Panc1 (cell line): ENCODE data around the gene LMBR1L. TPM values are rescaled to one million over a fixed set of nuclear protein-coding genes. Genes with fewer than 3 reads are reported as not detected.

Source experiments
- ATAC-seq: fragments of 200-7000 bp; cut with Tn5 transposase; 2 replicates; pipeline ENCODE4 v1.9.1; 2020; ENCODE audit warnings: mild to moderate bottlenecking, moderate library complexity
- BruUV-seq: library from RNA; stranded (reverse); fragments of 400-500 nt; replicated peaks from 2 replicates; lab custom pipeline; 2021; lab: Mats Ljungman, UMichigan
- CTCF ChIA-PET: fragments of 300-600 bp; sonication (Branson Sonifier 250); formaldehyde crosslinking; loops from one replicate; lab custom pipeline; 2022; ENCODE audit warnings: antibody characterized with exemption; lab: Charles Lee
- POLR2A ChIA-PET: fragments of 300-600 bp; sonication (Branson Sonifier 250); formaldehyde crosslinking; loops from one replicate; lab custom pipeline; 2022; ENCODE audit warnings: antibody characterized with exemption; lab: Charles Lee
- DNase-seq: peaks from one replicate; pipeline ENCODE4 v3.0.0-alpha.2; 2010; ENCODE audit warnings: low read depth, low spot score
- H3K27ac ChIP-seq: 2 replicates; pipeline ENCODE4 v1.5.1; 2011; ENCODE audit warnings: mild to moderate bottlenecking, low read length, inconsistent platforms
- H3K27me3 ChIP-seq: fragments of 200-500 bp; sonication (Bioruptor generic); 2 replicates; pipeline ENCODE4 v1.6.0; 2014; ENCODE audit warnings: low read length, inconsistent platforms; ENCODE audit not compliant: control insufficient read depth, insufficient read depth
- H3K36me3 ChIP-seq: fragments of 200-500 bp; sonication (Bioruptor generic); 2 replicates; pipeline ENCODE4 v1.5.1; 2014; ENCODE audit warnings: inconsistent platforms, mild to moderate bottlenecking, low read length, moderate library complexity; ENCODE audit not compliant: control insufficient read depth, insufficient read depth
- H3K4me1 ChIP-seq: 2 replicates; pipeline ENCODE4 v1.5.1; 2011; ENCODE audit warnings: inconsistent platforms, mild to moderate bottlenecking, low read length, moderate library complexity; ENCODE audit not compliant: control insufficient read depth, insufficient read depth
- H3K4me3 ChIP-seq, 2 experiments: 2 replicates each; pipeline ENCODE4 v1.5.1; 2011 to 2012; ENCODE audit warnings: low read depth in 2 of 2, low read length in 2 of 2, mild to moderate bottlenecking in 2 of 2, inconsistent platforms in 1 of 2, moderate library complexity in 1 of 2
- H3K9me3 ChIP-seq: fragments of 200-500 bp; sonication (Bioruptor generic); 2 replicates; pipeline ENCODE4 v1.5.1; 2014; ENCODE audit warnings: low read depth, mild to moderate bottlenecking, inconsistent platforms, low read length, moderate library complexity; ENCODE audit not compliant: control insufficient read depth, insufficient read depth
- POLR2AphosphoS5 ChIP-seq: IDR thresholded peaks from 2 replicates; pipeline ENCODE4 v1.6.1; 2012; ENCODE audit warnings: mild to moderate bottlenecking, low read depth, low read length, moderate library complexity
- REST ChIP-seq, 2 experiments: IDR thresholded peaks; 2 replicates each; pipeline ENCODE4 v1.6.1; 2011 to 2012; ENCODE audit warnings: low read depth in 2 of 2, control low read depth in 1 of 2, low read length in 1 of 2, mild to moderate bottlenecking in 1 of 2, moderate library complexity in 1 of 2; ENCODE audit not compliant: insufficient read depth in 1 of 2
- SIN3A ChIP-seq: IDR thresholded peaks from 2 replicates; pipeline ENCODE4 v1.6.1; 2012; ENCODE audit warnings: low read depth, mild to moderate bottlenecking, low read length, moderate library complexity, borderline replicate concordance; ENCODE audit not compliant: insufficient read depth
- TCF7L2 ChIP-seq: IDR thresholded peaks from 2 replicates; pipeline ENCODE4 v1.6.1; 2011; ENCODE audit warnings: mild to moderate bottlenecking, low read depth, low read length, inconsistent platforms
- in situ Hi-C: cut with HindIII; loops from 2 replicates; pipeline ENCODE4 v1.10.0; 2016; ENCODE audit warnings: low sequenced_read_pairs, low pct_unique_long_range_greater_than_20kb
- intact Hi-C: fragments of 100-400 bp; cut with micrococcal nuclease; formaldehyde crosslinking; loops from one replicate; pipeline ENCODE4 v1.10.0; 2022; ENCODE audit not compliant: unreplicated experiment
- total RNA-seq: library from RNA; stranded (reverse); gene quantifications from one replicate; pipeline ENCODE4 v1.2.1, GENCODE V29; 2021; ENCODE audit not compliant: unreplicated experiment
- TF ChIP-seq, protein P1 (sequence below): fragments of 450-650 bp; IDR thresholded peaks from 2 replicates; pipeline ENCODE4 v1.5.1; 2017; ENCODE audit warnings: mild to moderate bottlenecking

Gene LMBR1L
- total RNA-seq, 1 experiment from 2014 or later: 34.4 TPM

DNA sequence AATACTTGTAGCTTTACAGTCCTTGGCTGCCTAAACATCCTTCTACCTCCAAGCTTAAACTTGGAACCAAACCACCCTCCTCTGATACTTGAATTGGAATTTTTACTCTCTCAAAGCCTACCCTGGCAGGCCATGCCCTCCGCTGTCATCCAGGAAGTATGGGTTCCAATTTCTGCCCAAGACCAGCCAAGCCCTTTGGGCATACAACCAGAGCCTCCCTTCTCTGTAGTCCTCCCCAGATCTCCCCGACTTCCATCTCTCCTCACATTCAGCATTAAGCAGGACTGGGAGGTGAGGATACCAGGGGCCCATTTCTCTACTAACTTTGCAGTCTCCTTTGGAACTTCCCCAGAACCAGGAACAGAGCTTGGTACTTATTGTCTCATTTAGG is 15.7 kb downstream of the LMBR1L start:
- ATAC-seq: no peak
- Histone ChIP-seq H3K36me3 (peaks cover 1% of the 10 kb centered on the region; the same call in 1 of the 2 replicates), H3K27ac (no peak overlapping the region), H3K27me3 (no peaks in the 10 kb centered on the region), H3K4me1 (peaks cover 27% of the 10 kb centered on the region), H3K9me3 (no peaks in the 10 kb centered on the region), H3K4me3 (peak overlapping the region; percentile 26 to 44; a peak in 3 of 4 replicates)
- POLR2A ChIA-PET: no interaction called here
- no peak for DNase-seq
- in situ Hi-C loops (no loop called here), intact Hi-C loops (no loop called here)
- CTCF ChIA-PET: interaction anchor here (0.7 to 1.3 kb wide), 3 partner anchors 13 to 26 kb away, joined by 3 to 10 read pairs (median 3); no protein-coding TSS in a partner anchor
- TF ChIP-seq, protein P1, sequence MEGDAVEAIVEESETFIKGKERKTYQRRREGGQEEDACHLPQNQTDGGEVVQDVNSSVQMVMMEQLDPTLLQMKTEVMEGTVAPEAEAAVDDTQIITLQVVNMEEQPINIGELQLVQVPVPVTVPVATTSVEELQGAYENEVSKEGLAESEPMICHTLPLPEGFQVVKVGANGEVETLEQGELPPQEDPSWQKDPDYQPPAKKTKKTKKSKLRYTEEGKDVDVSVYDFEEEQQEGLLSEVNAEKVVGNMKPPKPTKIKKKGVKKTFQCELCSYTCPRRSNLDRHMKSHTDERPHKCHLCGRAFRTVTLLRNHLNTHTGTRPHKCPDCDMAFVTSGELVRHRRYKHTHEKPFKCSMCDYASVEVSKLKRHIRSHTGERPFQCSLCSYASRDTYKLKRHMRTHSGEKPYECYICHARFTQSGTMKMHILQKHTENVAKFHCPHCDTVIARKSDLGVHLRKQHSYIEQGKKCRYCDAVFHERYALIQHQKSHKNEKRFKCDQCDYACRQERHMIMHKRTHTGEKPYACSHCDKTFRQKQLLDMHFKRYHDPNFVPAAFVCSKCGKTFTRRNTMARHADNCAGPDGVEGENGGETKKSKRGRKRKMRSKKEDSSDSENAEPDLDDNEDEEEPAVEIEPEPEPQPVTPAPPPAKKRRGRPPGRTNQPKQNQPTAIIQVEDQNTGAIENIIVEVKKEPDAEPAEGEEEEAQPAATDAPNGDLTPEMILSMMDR: no peak
- TF ChIP-seq SIN3A: no peak
- TF ChIP-seq TCF7L2: no peak
- no peak for TF ChIP-seq REST (IDR thresholded peaks at IDR 0.05; ENCODE audit: insufficient read depth in 1 of 2, low read depth in 2 of 2, low read length in 1 of 2)
- BruUV-seq: no TSS peak

DNA sequence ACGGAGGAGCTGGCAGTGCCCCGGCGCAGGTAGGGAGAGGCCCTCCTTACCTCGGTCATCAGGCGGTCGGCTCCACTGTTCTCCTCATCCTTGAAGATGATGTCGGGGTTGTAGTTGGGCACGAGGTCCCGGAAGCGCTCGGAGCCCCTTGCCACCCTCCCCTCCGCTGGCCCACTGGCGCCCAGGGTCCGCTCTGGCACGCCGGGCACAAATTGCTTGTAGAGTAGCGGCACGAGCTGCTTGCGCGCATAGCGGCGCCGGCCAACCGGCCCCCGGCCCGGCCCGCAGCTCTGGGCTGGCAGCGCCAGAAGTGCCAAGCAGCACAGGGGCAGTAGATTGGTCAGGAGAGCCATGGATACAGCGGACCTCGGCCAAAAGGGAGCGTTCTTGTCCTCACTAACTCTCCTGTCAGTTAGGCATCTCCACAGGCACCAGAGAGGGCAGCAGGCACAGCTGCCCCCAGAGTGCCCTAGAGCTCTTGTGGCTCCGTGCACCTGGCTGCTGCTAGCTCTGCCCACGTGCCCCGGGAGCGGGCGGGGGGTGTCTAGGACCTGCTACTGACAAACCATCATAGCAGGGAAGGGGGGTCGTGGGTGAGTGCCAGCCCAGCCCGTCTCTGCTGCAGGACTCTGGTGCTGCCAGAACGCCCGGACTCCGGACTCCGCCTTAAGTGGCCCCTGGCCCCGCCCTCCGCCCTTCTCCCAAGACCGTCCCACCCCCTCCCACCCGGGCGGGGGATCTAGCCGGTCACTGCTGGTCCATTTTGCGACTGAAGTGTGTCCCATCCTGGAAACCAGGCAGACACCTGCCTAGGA is 16.3 kb downstream of the LMBR1L start, which contains the start of gene DHH:
Gene DHH, minus strand, starts transcription at position 642 of the 815 bp plus-strand sequence. Its CDS starts 289 bp downstream, at position 353.
- TF ChIP-seq TCF7L2 (no peak), POLR2AphosphoS5 (no peak)
- TF ChIP-seq, protein P1: no peak
- peak within 1 kb of the TSS; percentile 26 to 44 for H3K4me3 ChIP-seq
- H3K27ac ChIP-seq: no peak within 1 kb of the TSS
- BruUV-seq: no TSS peak
- no peaks in the 10 kb centered on the region for H3K27me3 ChIP-seq
- no peaks in the 10 kb centered on the region for H3K36me3 ChIP-seq
- intact Hi-C loops (no loop called here), in situ Hi-C loops (no loop called here)
- no peaks in the 10 kb centered on the region for H3K9me3 ChIP-seq
- ATAC-seq (0 out of 2 replicates have a peak, but pooled peaks have one; percentile 29), DNase-seq (no peak)
- ChIA-PET CTCF (interaction anchor here (0.7 to 1.6 kb wide), 6 partner anchors 13 to 29 kb away, joined by 3 to 12 read pairs (median 4); partner anchors contain the start of gene LMBR1L), POLR2A (interaction anchor here (1.3 kb wide), 1 partner anchor 10 kb away, joined by 4 read pairs; no protein-coding TSS in a partner anchor)
- peaks cover 31% of the 10 kb centered on the region for H3K4me1 ChIP-seq
